HCT116 (cell line): Measurements from ENCODE around the gene CIDEA.

ENCODE experiments used
- EZH2 ChIP-seq: fragments of 200-600 bp; sonication (generic); IDR thresholded peaks from 2 replicates; pipeline ENCODE4 v1.6.1; 2017; ENCODE audit warnings: antibody characterized with exemption, mixed run types
- POLR2A ChIP-seq: IDR thresholded peaks from 2 replicates; pipeline ENCODE4 v1.7.0; 2011; ENCODE audit warnings: borderline replicate concordance; ENCODE audit not compliant: insufficient read depth, insufficient read length; ENCODE audit errors: extremely low read depth
- POLR2AphosphoS5 ChIP-seq: IDR thresholded peaks from 2 replicates; pipeline ENCODE4 v1.6.1; 2011; ENCODE audit warnings: mild to moderate bottlenecking, low read depth, low read length, moderate library complexity
- SIN3A ChIP-seq: IDR thresholded peaks from 2 replicates; pipeline ENCODE4 v1.6.1; 2012; ENCODE audit warnings: low read depth
- ZBTB33 ChIP-seq: IDR thresholded peaks from 2 replicates; pipeline ENCODE4 v1.6.1; 2011; ENCODE audit warnings: mild to moderate bottlenecking, low read length, moderate library complexity; ENCODE audit not compliant: insufficient replicate concordance; ENCODE audit errors: extremely low read depth
- ZFX ChIP-seq: fragments of 450-650 bp; IDR thresholded peaks from 2 replicates; pipeline ENCODE4 v1.6.1; 2017
- TF ChIP-seq, protein P1 (sequence below), 3 experiments: fragments of 200-600 bp in 1 of 3; sonication (generic) in 1 of 3; IDR thresholded peaks in 2 of 3; conservative IDR thresholded peaks in 1 of 3; 2 replicates each; pipeline ENCODE4 v1.5.1; 2012 to 2017; ENCODE audit warnings: low read depth in 2 of 3, low read length in 2 of 3, antibody characterized with exemption in 1 of 3, borderline replicate concordance in 1 of 3, control low read depth in 1 of 3, mild to moderate bottlenecking in 1 of 3, mixed read lengths in 1 of 3, mixed run types in 1 of 3, moderate library complexity in 1 of 3; ENCODE audit not compliant: insufficient read depth in 1 of 3

GRCh38 chr18:12234451-12235190 lies 19.5 kb upstream of the CIDEA start:
- TF ChIP-seq POLR2A: no peak
- no peak for TF ChIP-seq SIN3A
- no peak for TF ChIP-seq POLR2AphosphoS5
- TF ChIP-seq, protein P1, sequence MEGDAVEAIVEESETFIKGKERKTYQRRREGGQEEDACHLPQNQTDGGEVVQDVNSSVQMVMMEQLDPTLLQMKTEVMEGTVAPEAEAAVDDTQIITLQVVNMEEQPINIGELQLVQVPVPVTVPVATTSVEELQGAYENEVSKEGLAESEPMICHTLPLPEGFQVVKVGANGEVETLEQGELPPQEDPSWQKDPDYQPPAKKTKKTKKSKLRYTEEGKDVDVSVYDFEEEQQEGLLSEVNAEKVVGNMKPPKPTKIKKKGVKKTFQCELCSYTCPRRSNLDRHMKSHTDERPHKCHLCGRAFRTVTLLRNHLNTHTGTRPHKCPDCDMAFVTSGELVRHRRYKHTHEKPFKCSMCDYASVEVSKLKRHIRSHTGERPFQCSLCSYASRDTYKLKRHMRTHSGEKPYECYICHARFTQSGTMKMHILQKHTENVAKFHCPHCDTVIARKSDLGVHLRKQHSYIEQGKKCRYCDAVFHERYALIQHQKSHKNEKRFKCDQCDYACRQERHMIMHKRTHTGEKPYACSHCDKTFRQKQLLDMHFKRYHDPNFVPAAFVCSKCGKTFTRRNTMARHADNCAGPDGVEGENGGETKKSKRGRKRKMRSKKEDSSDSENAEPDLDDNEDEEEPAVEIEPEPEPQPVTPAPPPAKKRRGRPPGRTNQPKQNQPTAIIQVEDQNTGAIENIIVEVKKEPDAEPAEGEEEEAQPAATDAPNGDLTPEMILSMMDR (IDR thresholded peaks at IDR 0.05 in 2 of 3, conservative IDR thresholded peaks at IDR 0.05 in 1 of 3; ENCODE audit: borderline replicate concordance in 1 of 3, insufficient read depth in 1 of 3, low read depth in 2 of 3, low read length in 2 of 3): no peak
- no peak for TF ChIP-seq EZH2
- no peak for TF ChIP-seq ZFX
- no peak for TF ChIP-seq ZBTB33
